Esophagus squamous epithelium (tissue), 5 donors: ENCODE measurements around the gene PIGH. TPM values are rescaled to one million over a fixed set of nuclear protein-coding genes. Genes with fewer than 3 reads are reported as not detected.

Experiments used
- DNase-seq: peaks from one replicate; lab custom pipeline; 2025; lab: John Stamatoyannopoulos, UW
- H3K27ac ChIP-seq, 4 donors: fragments of 200-600 bp; sonication (generic); one replicate each; pipeline ENCODE4 v1.5.1; 2016 to 2019; ENCODE audit warnings: mild to moderate bottlenecking in 1 of 4
- H3K27me3 ChIP-seq, 4 donors: fragments of 200-600 bp; sonication (generic); 1 replicate in 3 of 4; 2 replicates in 1 of 4; pipeline versions ENCODE4 v1.5.1 to v1.6.0; 2017 to 2021; ENCODE audit warnings: antibody characterized with exemption in 1 of 4
- H3K36me3 ChIP-seq, 3 donors: fragments of 200-600 bp; sonication (generic); one replicate each; pipeline ENCODE4 v1.5.1; 2016 to 2019
- H3K4me1 ChIP-seq, 3 donors: fragments of 200-600 bp; sonication (generic); one replicate each; pipeline ENCODE4 v1.5.1; 2017 to 2019
- H3K4me3 ChIP-seq, 4 donors: fragments of 200-600 bp; sonication (generic); 1 replicate in 3 of 4; 2 replicates in 1 of 4; pipeline ENCODE4 v1.5.1; 2016 to 2019; ENCODE audit warnings: mild to moderate bottlenecking in 2 of 4, moderate library complexity in 1 of 4
- H3K9me3 ChIP-seq, 3 donors: fragments of 200-600 bp; sonication (generic); one replicate each; pipeline ENCODE4 v1.5.1; 2016 to 2019
- CTCF ChIP-seq, 6 experiments: fragments of 450-650 bp in 4 of 6; fragments of 200-600 bp in 2 of 6; sonication (generic) in 2 of 6; IDR thresholded peaks; one replicate each; pipeline ENCODE4 v1.5.1; 2016 to 2019; ENCODE audit warnings: antibody characterized with exemption in 6 of 6, mild to moderate bottlenecking in 4 of 6, moderate library complexity in 4 of 6
- POLR2A ChIP-seq, 4 donors: fragments of 450-650 bp; IDR thresholded peaks; one replicate each; pipeline ENCODE4 v1.6.1; 2017; ENCODE audit warnings: antibody characterized with exemption in 4 of 4, mild to moderate bottlenecking in 4 of 4, moderate library complexity in 3 of 4
- WGBS, 2 donors: methylation state at CpG; one replicate each; pipeline ENCODE4 v1.1.5; 2018; 5-methylcytosine and 5-hydroxymethylcytosine counted together
- intact Hi-C: fragments of 100-400 bp; cut with DNase I; formaldehyde crosslinking; loops from one replicate; pipeline ENCODE4 v1.15.0; 2022
- total RNA-seq, 4 donors: library from RNA; depleted of rRNA; stranded (reverse); fragments of >200 nt; gene quantifications; one replicate each; pipeline ENCODE4 v1.1.0, GENCODE V29; 2016
- donor health status: DM: yes; HTN: yes; CAD: no.

Gene PIGH
- total RNA-seq, 4 donors from 2014 or later = 17.0 to 34.0 (median 21.0) TPM

- Histone ChIP-seq H3K27ac (no peak overlapping the region), H3K36me3 (peaks cover 0 to 15% (median 0%) of the 10 kb centered on the region in 3 donors), H3K4me3 (no peak overlapping the region), H3K27me3 (no peaks in the 10 kb centered on the region), H3K4me1 (peaks cover 0 to 41% (median 11%) of the 10 kb centered on the region in 3 donors), H3K9me3 (no peaks in the 10 kb centered on the region)
- no peak for TF ChIP-seq POLR2A (IDR thresholded peaks at IDR 0.05)
- intact Hi-C loops = loop anchor here (10.0 kb wide), 1 partner anchor 138 kb away; no protein-coding TSS in a partner anchor
- 94 to 100% methylated on average over 1 to 5 of the region's 5 CpGs for WGBS, 2 donors
- DNase-seq = no peak
These were observed 37.3 kb downstream of the PIGH start for GRCh38 chr14:67562776-67563150.

GRCh38 chr14:67562025-67562775 lies 37.9 kb downstream of the PIGH start:
- intact Hi-C loops = loop anchor here (10.0 kb wide), 1 partner anchor 137 kb away; no protein-coding TSS in a partner anchor
- Histone ChIP-seq H3K36me3 (peaks cover 0 to 18% (median 0%) of the 10 kb centered on the region in 3 donors), H3K27ac (no peak overlapping the region), H3K4me3 (no peak overlapping the region), H3K27me3 (no peaks in the 10 kb centered on the region), H3K4me1 (peaks cover 0 to 35% (median 6%) of the 10 kb centered on the region in 3 donors), H3K9me3 (no peaks in the 10 kb centered on the region)
- TF ChIP-seq POLR2A (IDR thresholded peaks at IDR 0.05) = no peak
- no peak for TF ChIP-seq CTCF (IDR thresholded peaks at IDR 0.05)
- WGBS, 2 donors = 86 to 88% methylated on average over 5 to 7 of the region's 14 CpGs
- no peak for DNase-seq

GRCh38 chr14:67559639-67560038 lies 40.4 kb downstream of the PIGH start:
- Histone ChIP-seq H3K4me1 (peaks cover 0 to 16% (median 0%) of the 10 kb centered on the region in 3 donors), H3K27ac (no peak overlapping the region), H3K36me3 (peaks cover 0 to 19% (median 0%) of the 10 kb centered on the region in 3 donors), H3K27me3 (no peaks in the 10 kb centered on the region), H3K4me3 (no peak overlapping the region), H3K9me3 (no peaks in the 10 kb centered on the region)
- TF ChIP-seq POLR2A (IDR thresholded peaks at IDR 0.05) = no peak
- WGBS, 2 donors = 42 to 64% methylated on average over 4 of the region's 4 CpGs
- intact Hi-C loops = loop anchor here (10.0 kb wide), 1 partner anchor 135 kb away; no protein-coding TSS in a partner anchor
- DNase-seq = no peak

GRCh38 chr14:67557656-67558055 lies 42.4 kb downstream of the PIGH start:
- no peaks in the 10 kb centered on the region for H3K27me3 ChIP-seq
- 65 to 83% methylated on average over 2 to 3 of the region's 3 CpGs for WGBS, 2 donors
- TF ChIP-seq CTCF (IDR thresholded peaks at IDR 0.05) = no peak
- no peak for TF ChIP-seq POLR2A (IDR thresholded peaks at IDR 0.05)
- H3K36me3 ChIP-seq = peaks cover 0 to 12% (median 0%) of the 10 kb centered on the region in 3 donors
- peaks cover 0 to 7% (median 0%) of the 10 kb centered on the region in 3 donors for H3K4me1 ChIP-seq
- no peak overlapping the region for H3K27ac ChIP-seq
- intact Hi-C loops = no loop called here
- H3K9me3 ChIP-seq = no peaks in the 10 kb centered on the region
- no peak for DNase-seq
- no peak overlapping the region for H3K4me3 ChIP-seq

- WGBS, 2 donors = 88 to 91% methylated on average over 6 to 7 of the region's 7 CpGs
- intact Hi-C loops = no loop called here
- DNase-seq = no peak
These were observed 43.0 kb downstream of the PIGH start for GRCh38 chr14:67557118-67557517.

More at GRCh38 chr14:67557118-67557517, 43.0 kb downstream of the PIGH start:
- H3K36me3 ChIP-seq = peaks cover 0 to 6% (median 0%) of the 10 kb centered on the region in 3 donors
- no peaks in the 10 kb centered on the region for H3K9me3 ChIP-seq
- H3K4me1 ChIP-seq = peaks cover 0 to 7% (median 0%) of the 10 kb centered on the region in 3 donors
- no peak overlapping the region for H3K4me3 ChIP-seq
- H3K27ac ChIP-seq = no peak overlapping the region
- no peak for TF ChIP-seq CTCF (IDR thresholded peaks at IDR 0.05)
- TF ChIP-seq POLR2A (IDR thresholded peaks at IDR 0.05) = no peak
- no peaks in the 10 kb centered on the region for H3K27me3 ChIP-seq
